IgD-negative memory B cell (primary cell): ENCODE results near the gene GALNT2. TPM values are rescaled to one million over a fixed set of nuclear protein-coding genes. Genes with fewer than 3 reads are reported as not detected.

ENCODE experiments used
- H3K27ac Mint-ChIP-seq, 3 donors: one replicate each; pipeline ENCODE4 v1.8.0; 2020 to 2022; ENCODE audit warnings: mild to moderate bottlenecking in 3 of 3, mixed read lengths in 3 of 3, moderate library complexity in 1 of 3
- H3K27me3 Mint-ChIP-seq: one replicate; pipeline ENCODE4 v1.8.0; 2021; ENCODE audit warnings: mixed read lengths
- H3K36me3 Mint-ChIP-seq: one replicate; pipeline ENCODE4 v1.8.0; 2020; ENCODE audit warnings: mild to moderate bottlenecking, mixed read lengths
- H3K4me1 Mint-ChIP-seq, 3 donors: one replicate each; pipeline ENCODE4 v1.8.0; 2020 to 2022; ENCODE audit warnings: mixed read lengths in 3 of 3, mild to moderate bottlenecking in 1 of 3
- H3K4me3 Mint-ChIP-seq, 4 donors: one replicate each; pipeline ENCODE4 v1.8.0; 2020 to 2022; ENCODE audit warnings: mild to moderate bottlenecking in 4 of 4, mixed read lengths in 4 of 4, moderate library complexity in 3 of 4
- H3K9me3 Mint-ChIP-seq, 3 donors: one replicate each; pipeline ENCODE4 v1.8.0; 2020 to 2021; ENCODE audit warnings: mixed read lengths in 3 of 3, mild to moderate bottlenecking in 1 of 3
- polyA plus RNA-seq: library from polyadenylated mRNA; unstranded; fragments of 300-500 nt; fragmentation: Illumina TruSeq; gene quantifications from one replicate; pipeline ENCODE4 v1.2.3, GENCODE V29; 2021

The GALNT2 gene
- polyA plus RNA-seq, 1 donor from 2014 or later = 15.8 TPM

- H3K36me3 Mint-ChIP-seq = peaks cover 9% of the 10 kb centered on the region
- H3K4me1 Mint-ChIP-seq = peaks cover 48 to 54% (median 49%) of the 10 kb centered on the region in 3 donors
- no peak overlapping the region for H3K4me3 Mint-ChIP-seq
- no peaks in the 10 kb centered on the region for H3K27me3 Mint-ChIP-seq
- H3K27ac Mint-ChIP-seq = peak overlapping the region in 2 of 3 donors; percentile 36 to 37
- no peaks in the 10 kb centered on the region for H3K9me3 Mint-ChIP-seq
Measured at GRCh38 chr1:230125640-230126528, 58.8 kb downstream of the GALNT2 start.

GRCh38 chr1:230126529-230127104 lies 59.6 kb downstream of the GALNT2 start:
- Mint-ChIP-seq H3K4me1 (peaks cover 43 to 47% (median 43%) of the 10 kb centered on the region in 3 donors), H3K27ac (peak overlapping the region in 2 of 3 donors; percentile 37 to 69), H3K27me3 (no peaks in the 10 kb centered on the region), H3K9me3 (no peaks in the 10 kb centered on the region), H3K36me3 (peaks cover 8% of the 10 kb centered on the region), H3K4me3 (peak overlapping the region in 2 of 4 donors; percentile 67 to 75)

- no peaks in the 10 kb centered on the region for H3K9me3 Mint-ChIP-seq
- peaks cover 40 to 44% (median 43%) of the 10 kb centered on the region in 3 donors for H3K4me1 Mint-ChIP-seq
- H3K4me3 Mint-ChIP-seq = peak overlapping the region in 2 of 4 donors; percentile 67 to 75
- H3K27me3 Mint-ChIP-seq = no peaks in the 10 kb centered on the region
- H3K36me3 Mint-ChIP-seq = peaks cover 8% of the 10 kb centered on the region
- H3K27ac Mint-ChIP-seq = peak overlapping the region in 2 of 3 donors; percentile 60 to 69
Measured at GRCh38 chr1:230127105-230128054, 60.3 kb downstream of the GALNT2 start.

GRCh38 chr1:230128569-230129285 lies 61.7 kb downstream of the GALNT2 start:
- peaks cover 8% of the 10 kb centered on the region for H3K36me3 Mint-ChIP-seq
- H3K4me3 Mint-ChIP-seq = peak overlapping the region in 2 of 4 donors; percentile 60 to 71
- H3K9me3 Mint-ChIP-seq = no peaks in the 10 kb centered on the region
- H3K4me1 Mint-ChIP-seq = peaks cover 28 to 42% (median 39%) of the 10 kb centered on the region in 3 donors
- peak overlapping the region in 1 of 3 donors; percentile 66 for H3K27ac Mint-ChIP-seq
- no peaks in the 10 kb centered on the region for H3K27me3 Mint-ChIP-seq

- H3K36me3 Mint-ChIP-seq = peaks cover 9% of the 10 kb centered on the region
- H3K27ac Mint-ChIP-seq = no peak overlapping the region
- H3K4me1 Mint-ChIP-seq = peaks cover 21 to 36% (median 35%) of the 10 kb centered on the region in 3 donors
- H3K4me3 Mint-ChIP-seq = peak overlapping the region in 1 of 4 donors; percentile 60
- no peaks in the 10 kb centered on the region for H3K27me3 Mint-ChIP-seq
- no peaks in the 10 kb centered on the region for H3K9me3 Mint-ChIP-seq
Measured at GRCh38 chr1:230129341-230129740, 62.3 kb downstream of the GALNT2 start.

GRCh38 chr1:230130172-230130944 lies 63.3 kb downstream of the GALNT2 start:
- peaks cover 15% of the 10 kb centered on the region for H3K36me3 Mint-ChIP-seq
- H3K4me3 Mint-ChIP-seq = no peak overlapping the region
- H3K9me3 Mint-ChIP-seq = no peaks in the 10 kb centered on the region
- H3K4me1 Mint-ChIP-seq = peaks cover 15 to 37% (median 28%) of the 10 kb centered on the region in 3 donors
- H3K27ac Mint-ChIP-seq = no peak overlapping the region
- H3K27me3 Mint-ChIP-seq = no peaks in the 10 kb centered on the region

GRCh38 chr1:230131457-230131856 lies 64.4 kb downstream of the GALNT2 start:
- H3K27me3 Mint-ChIP-seq = no peaks in the 10 kb centered on the region
- H3K36me3 Mint-ChIP-seq = peaks cover 12% of the 10 kb centered on the region
- H3K4me1 Mint-ChIP-seq = peaks cover 7 to 29% (median 20%) of the 10 kb centered on the region in 3 donors
- H3K4me3 Mint-ChIP-seq = no peak overlapping the region
- peak overlapping the region in 1 of 3 donors; percentile 51 for H3K27ac Mint-ChIP-seq
- no peaks in the 10 kb centered on the region for H3K9me3 Mint-ChIP-seq

GRCh38 chr1:230132758-230133157 lies 65.7 kb downstream of the GALNT2 start:
- Mint-ChIP-seq H3K9me3 (no peaks in the 10 kb centered on the region), H3K27ac (no peak overlapping the region), H3K36me3 (peaks cover 11% of the 10 kb centered on the region), H3K27me3 (no peaks in the 10 kb centered on the region), H3K4me1 (peaks cover 2 to 20% (median 12%) of the 10 kb centered on the region in 3 donors), H3K4me3 (peak overlapping the region in 2 of 4 donors; percentile 12 to 34)

GRCh38 chr1:230135726-230136125 lies 68.7 kb downstream of the GALNT2 start:
- no peak overlapping the region for H3K4me3 Mint-ChIP-seq
- no peaks in the 10 kb centered on the region for H3K9me3 Mint-ChIP-seq
- H3K27ac Mint-ChIP-seq = no peak overlapping the region

GRCh38 chr1:230136453-230137336 lies 69.7 kb downstream of the GALNT2 start:
- peaks cover 0 to 19% (median 15%) of the 10 kb centered on the region in 3 donors for H3K4me1 Mint-ChIP-seq
- peaks cover 11% of the 10 kb centered on the region for H3K36me3 Mint-ChIP-seq
- peak overlapping the region in 1 of 3 donors; percentile 83 for H3K27ac Mint-ChIP-seq
- no peak overlapping the region for H3K4me3 Mint-ChIP-seq
- H3K9me3 Mint-ChIP-seq = no peaks in the 10 kb centered on the region
- H3K27me3 Mint-ChIP-seq = no peaks in the 10 kb centered on the region

More at GRCh38 chr1:230135726-230136125, 68.7 kb downstream of the GALNT2 start:
- H3K27me3 Mint-ChIP-seq = no peaks in the 10 kb centered on the region
- peaks cover 11% of the 10 kb centered on the region for H3K36me3 Mint-ChIP-seq
- H3K4me1 Mint-ChIP-seq = peaks cover 0 to 18% (median 15%) of the 10 kb centered on the region in 3 donors

- peaks cover 0 to 19% (median 14%) of the 10 kb centered on the region in 3 donors for H3K4me1 Mint-ChIP-seq
- H3K9me3 Mint-ChIP-seq = no peaks in the 10 kb centered on the region
- H3K27ac Mint-ChIP-seq = peak overlapping the region in 1 of 3 donors; percentile 83
- no peaks in the 10 kb centered on the region for H3K27me3 Mint-ChIP-seq
- H3K4me3 Mint-ChIP-seq = no peak overlapping the region
- peaks cover 11% of the 10 kb centered on the region for H3K36me3 Mint-ChIP-seq
Measured at GRCh38 chr1:230137337-230137815, 70.3 kb downstream of the GALNT2 start.

- H3K36me3 Mint-ChIP-seq = peaks cover 14% of the 10 kb centered on the region
Measured at GRCh38 chr1:230138561-230139239, 71.7 kb downstream of the GALNT2 start.

More at GRCh38 chr1:230138561-230139239, 71.7 kb downstream of the GALNT2 start:
- no peaks in the 10 kb centered on the region for H3K9me3 Mint-ChIP-seq
- H3K27me3 Mint-ChIP-seq = no peaks in the 10 kb centered on the region
- no peak overlapping the region for H3K27ac Mint-ChIP-seq
- peaks cover 0 to 11% (median 9%) of the 10 kb centered on the region in 3 donors for H3K4me1 Mint-ChIP-seq
- H3K4me3 Mint-ChIP-seq = no peak overlapping the region
